ENCODE measurements around the gene RAB11FIP3.

DNA sequence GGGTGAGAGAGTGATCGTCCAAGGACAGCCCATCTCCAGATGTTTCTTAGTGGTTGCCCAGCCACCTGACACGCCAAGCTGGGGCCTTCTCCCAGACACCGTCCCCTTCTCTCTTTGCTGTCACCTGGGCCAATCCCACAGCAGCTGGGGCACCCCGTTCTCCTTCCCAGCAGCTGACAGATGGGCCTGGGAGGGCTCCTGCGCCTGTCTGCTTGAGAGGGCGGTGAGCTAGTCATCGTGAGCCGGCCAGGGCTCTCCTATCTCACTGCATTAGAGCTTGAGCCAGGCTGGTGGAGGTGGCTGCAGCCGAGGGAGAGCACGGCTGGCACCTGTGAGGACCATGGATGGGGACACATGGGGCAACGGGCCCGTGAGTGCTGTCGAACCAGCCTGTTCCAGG lies 41.2 kb downstream of the RAB11FIP3 start:
- TF ChIP-seq, protein P1, sequence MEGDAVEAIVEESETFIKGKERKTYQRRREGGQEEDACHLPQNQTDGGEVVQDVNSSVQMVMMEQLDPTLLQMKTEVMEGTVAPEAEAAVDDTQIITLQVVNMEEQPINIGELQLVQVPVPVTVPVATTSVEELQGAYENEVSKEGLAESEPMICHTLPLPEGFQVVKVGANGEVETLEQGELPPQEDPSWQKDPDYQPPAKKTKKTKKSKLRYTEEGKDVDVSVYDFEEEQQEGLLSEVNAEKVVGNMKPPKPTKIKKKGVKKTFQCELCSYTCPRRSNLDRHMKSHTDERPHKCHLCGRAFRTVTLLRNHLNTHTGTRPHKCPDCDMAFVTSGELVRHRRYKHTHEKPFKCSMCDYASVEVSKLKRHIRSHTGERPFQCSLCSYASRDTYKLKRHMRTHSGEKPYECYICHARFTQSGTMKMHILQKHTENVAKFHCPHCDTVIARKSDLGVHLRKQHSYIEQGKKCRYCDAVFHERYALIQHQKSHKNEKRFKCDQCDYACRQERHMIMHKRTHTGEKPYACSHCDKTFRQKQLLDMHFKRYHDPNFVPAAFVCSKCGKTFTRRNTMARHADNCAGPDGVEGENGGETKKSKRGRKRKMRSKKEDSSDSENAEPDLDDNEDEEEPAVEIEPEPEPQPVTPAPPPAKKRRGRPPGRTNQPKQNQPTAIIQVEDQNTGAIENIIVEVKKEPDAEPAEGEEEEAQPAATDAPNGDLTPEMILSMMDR (IDR thresholded peaks at IDR 0.05) = no peak
- TF ChIP-seq EP300 (IDR thresholded peaks at IDR 0.05) = no peak
- TF ChIP-seq POLR2A (IDR thresholded peaks at IDR 0.05) = no peak

Measured in ovary (tissue), 3 donors.